ENCODE measurements around the gene PPIG. TPM values are rescaled to one million over a fixed set of nuclear protein-coding genes. Genes with fewer than 3 reads are reported as not detected.
"Not testable (repeated sequence)": the region's sequence is repeated elsewhere in the genome, so short reads cannot be mapped to it uniquely, and the experiment has no call there.

Gene PPIG
- total RNA-seq, 2 donors from 2014 or later = 23.5 to 28.4 TPM

DNA sequence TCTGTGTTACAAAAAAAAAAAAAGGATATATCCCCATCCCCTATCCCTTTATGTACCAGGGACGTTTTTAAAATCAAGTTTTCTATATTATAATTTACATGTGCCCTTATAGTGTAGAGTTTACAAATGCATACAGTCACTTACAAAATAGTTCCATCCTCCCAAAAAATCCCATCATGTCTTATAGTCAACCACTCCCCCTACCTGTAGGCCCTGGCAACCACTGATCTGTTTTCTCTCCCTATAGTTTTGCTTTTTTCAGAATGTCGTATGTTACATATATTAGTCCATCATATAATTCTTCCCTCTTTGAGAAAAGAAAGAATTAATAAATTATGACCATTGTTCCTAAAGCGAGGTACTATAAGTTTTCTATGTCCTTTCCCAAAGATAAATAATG is 92.2 kb downstream of the PPIG start:
- H3K27me3 ChIP-seq = no peaks in the 10 kb centered on the region
- H3K4me3 ChIP-seq = no peak overlapping the region
- H3K27ac ChIP-seq = no peak overlapping the region
- H3K9me3 ChIP-seq = no peaks in the 10 kb centered on the region
- H3K36me3 ChIP-seq = no peaks in the 10 kb centered on the region
- no peak for DNase-seq (ENCODE audit: low spot score)
- TF ChIP-seq, protein P1, sequence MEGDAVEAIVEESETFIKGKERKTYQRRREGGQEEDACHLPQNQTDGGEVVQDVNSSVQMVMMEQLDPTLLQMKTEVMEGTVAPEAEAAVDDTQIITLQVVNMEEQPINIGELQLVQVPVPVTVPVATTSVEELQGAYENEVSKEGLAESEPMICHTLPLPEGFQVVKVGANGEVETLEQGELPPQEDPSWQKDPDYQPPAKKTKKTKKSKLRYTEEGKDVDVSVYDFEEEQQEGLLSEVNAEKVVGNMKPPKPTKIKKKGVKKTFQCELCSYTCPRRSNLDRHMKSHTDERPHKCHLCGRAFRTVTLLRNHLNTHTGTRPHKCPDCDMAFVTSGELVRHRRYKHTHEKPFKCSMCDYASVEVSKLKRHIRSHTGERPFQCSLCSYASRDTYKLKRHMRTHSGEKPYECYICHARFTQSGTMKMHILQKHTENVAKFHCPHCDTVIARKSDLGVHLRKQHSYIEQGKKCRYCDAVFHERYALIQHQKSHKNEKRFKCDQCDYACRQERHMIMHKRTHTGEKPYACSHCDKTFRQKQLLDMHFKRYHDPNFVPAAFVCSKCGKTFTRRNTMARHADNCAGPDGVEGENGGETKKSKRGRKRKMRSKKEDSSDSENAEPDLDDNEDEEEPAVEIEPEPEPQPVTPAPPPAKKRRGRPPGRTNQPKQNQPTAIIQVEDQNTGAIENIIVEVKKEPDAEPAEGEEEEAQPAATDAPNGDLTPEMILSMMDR (IDR thresholded peaks at IDR 0.05) = no peak
- no peaks in the 10 kb centered on the region for H3K4me1 ChIP-seq

DNA sequence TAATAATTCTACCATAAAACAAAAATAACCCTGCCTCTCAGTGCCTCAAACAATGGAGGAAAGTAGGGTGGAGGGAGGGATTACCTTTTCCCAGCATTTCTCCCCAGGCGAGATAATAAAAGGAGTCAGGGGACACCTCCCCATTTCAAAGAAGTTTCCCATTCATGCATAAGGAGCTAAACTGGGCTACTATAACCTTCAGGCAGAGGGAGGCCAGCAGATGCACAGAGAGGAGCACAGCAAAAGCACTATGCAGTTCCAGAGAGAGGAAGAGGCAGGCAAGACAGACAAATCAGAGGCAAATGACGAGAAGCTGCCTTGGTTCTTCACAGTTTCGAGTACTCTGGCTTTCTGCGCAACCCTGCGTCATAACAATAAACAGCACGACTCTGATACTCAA is 92.7 kb downstream of the PPIG start:
- Histone ChIP-seq H3K27ac (no peak overlapping the region), H3K36me3 (no peaks in the 10 kb centered on the region), H3K4me3 (no peak overlapping the region), H3K9me3 (no peaks in the 10 kb centered on the region), H3K4me1 (no peaks in the 10 kb centered on the region), H3K27me3 (no peaks in the 10 kb centered on the region)
- DNase-seq (ENCODE audit: low spot score) = no peak
- TF ChIP-seq, protein P1 (IDR thresholded peaks at IDR 0.05) = no peak

DNA sequence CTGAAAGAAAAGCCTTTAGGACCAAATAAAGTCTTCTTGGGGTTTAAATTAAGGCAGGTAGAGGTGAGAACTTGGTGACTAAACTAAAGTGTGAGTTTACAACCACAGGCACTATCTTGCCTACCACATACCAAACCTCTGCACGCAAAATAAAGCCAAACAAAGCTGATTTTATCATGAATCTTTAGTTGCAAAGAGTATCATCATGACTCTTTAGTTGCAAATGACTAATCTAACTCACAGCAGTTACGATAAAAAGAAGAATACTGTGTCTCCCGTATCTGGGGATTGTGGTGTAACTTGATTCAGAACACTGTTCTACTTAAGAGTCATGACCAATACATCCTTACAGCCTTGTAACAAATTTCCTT is 98.9 kb downstream of the PPIG start:
- TF ChIP-seq, protein P1 (IDR thresholded peaks at IDR 0.05) = no peak
- Histone ChIP-seq H3K27ac (no peak overlapping the region), H3K27me3 (no peaks in the 10 kb centered on the region), H3K9me3 (no peaks in the 10 kb centered on the region), H3K36me3 (no peaks in the 10 kb centered on the region), H3K4me3 (no peak overlapping the region), H3K4me1 (no peaks in the 10 kb centered on the region)
- DNase-seq (ENCODE audit: low spot score) = no peak

DNA sequence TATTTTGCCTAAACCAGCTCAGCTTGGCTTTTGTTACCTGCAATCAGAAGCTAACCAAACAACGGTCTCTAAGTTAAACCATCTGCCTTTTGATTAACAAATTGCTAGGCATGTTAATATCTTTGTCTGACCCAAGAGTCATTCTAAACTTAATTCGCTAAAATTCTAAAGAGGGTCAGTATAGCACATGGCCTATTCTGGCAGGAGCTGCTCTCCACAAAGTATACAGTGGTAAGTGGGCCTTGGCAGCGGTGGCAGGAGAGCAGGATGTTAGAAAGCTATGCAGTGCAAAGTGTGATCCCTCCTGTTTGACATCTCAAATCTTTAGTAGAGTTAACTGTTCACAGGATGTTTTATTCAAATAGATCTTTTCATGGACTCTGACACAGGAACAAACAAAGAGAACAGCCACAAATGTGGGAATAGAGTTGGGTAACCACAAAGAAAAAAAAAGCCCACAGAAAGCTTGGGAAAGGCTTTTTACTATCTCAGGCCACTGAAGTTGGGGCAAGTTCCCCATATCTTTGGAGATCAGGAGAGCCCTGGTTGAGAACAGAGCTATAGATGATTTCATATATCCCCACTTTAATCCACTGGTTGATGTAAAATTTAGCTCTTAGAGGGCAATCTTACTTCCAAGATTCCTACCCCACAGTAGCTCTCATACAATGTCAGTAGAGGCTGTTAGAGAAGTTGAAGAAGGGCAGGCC is 99.4 kb downstream of the PPIG start:
- Histone ChIP-seq H3K27me3 (no peaks in the 10 kb centered on the region), H3K4me3 (no peak overlapping the region), H3K9me3 (no peaks in the 10 kb centered on the region), H3K36me3 (no peaks in the 10 kb centered on the region), H3K4me1 (no peaks in the 10 kb centered on the region), H3K27ac (no peak overlapping the region)
- DNase-seq (ENCODE audit: low spot score) = no peak
- TF ChIP-seq, protein P1 (IDR thresholded peaks at IDR 0.05) = no peak

DNA sequence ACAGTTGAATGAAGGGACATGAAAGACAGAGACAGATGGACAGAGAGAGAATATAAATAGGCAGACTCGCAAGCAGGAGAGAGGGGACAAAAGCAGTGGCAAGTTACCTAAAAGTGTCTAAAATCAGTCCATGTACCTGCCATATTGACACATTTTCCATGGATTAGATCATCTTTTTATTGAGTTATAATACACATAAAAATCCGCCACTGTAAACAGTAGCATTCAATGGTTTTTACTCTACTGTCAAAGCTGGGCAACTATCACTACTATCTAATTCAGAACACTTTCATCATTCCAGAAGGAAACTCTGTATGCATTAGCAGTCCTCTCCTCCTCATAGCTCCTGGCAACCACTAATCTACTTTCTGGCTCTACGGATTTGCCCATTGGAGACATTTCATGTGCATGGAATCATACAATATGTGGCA is 100.0 kb downstream of the PPIG start:
- Histone ChIP-seq H3K4me3 (no peak overlapping the region), H3K27ac (no peak overlapping the region), H3K9me3 (no peaks in the 10 kb centered on the region), H3K27me3 (no peaks in the 10 kb centered on the region), H3K4me1 (no peaks in the 10 kb centered on the region), H3K36me3 (no peaks in the 10 kb centered on the region)
- DNase-seq (ENCODE audit: low spot score) = no peak
- TF ChIP-seq, protein P1 (IDR thresholded peaks at IDR 0.05) = no peak

DNA sequence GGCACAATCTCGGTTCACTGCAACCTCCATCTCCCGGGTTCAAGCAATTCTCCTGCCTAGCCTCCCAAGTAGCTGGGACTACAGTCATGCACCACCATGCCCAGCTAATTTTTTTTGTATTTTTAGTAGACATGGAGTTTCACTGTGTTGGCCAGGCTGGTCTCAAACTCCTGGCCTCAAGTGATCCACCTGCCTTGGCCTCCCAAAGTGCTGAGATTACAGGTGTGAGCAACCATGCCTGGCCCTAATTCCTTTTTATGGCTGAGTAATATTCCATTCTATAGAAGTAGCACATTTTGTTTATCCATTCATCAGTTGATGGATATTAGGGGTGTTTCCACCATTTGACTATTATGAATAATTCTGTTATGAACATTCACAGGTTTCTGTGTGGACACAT is 100.6 kb downstream of the PPIG start:
- H3K27me3 ChIP-seq; H3K27ac ChIP-seq; H3K4me1 ChIP-seq; H3K9me3 ChIP-seq; H3K36me3 ChIP-seq; H3K4me3 ChIP-seq; DNase-seq (ENCODE audit: low spot score): not testable (repeated sequence)

DNA sequence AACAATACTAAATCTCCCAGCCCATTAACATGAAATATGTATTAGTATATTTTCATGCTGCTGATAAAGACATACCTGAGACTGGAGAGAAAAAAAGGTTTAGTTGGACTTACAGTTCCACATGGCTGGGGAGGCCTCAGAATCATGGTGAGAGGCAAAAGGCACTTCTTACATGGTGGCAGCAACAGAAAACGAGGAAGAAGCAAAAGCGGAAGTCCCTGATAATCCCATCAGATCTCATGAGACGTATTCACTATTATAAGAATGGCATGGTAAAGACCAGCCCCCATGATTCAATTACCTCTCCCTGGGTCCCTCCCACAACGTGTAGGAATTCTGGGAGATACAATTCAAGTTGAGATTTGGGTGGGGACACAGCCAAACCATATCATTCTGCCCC is 102.7 kb downstream of the PPIG start:
- H3K36me3 ChIP-seq; H3K4me1 ChIP-seq; DNase-seq (ENCODE audit: low spot score); H3K27me3 ChIP-seq; H3K27ac ChIP-seq; H3K9me3 ChIP-seq; H3K4me3 ChIP-seq: not testable (repeated sequence)

DNA sequence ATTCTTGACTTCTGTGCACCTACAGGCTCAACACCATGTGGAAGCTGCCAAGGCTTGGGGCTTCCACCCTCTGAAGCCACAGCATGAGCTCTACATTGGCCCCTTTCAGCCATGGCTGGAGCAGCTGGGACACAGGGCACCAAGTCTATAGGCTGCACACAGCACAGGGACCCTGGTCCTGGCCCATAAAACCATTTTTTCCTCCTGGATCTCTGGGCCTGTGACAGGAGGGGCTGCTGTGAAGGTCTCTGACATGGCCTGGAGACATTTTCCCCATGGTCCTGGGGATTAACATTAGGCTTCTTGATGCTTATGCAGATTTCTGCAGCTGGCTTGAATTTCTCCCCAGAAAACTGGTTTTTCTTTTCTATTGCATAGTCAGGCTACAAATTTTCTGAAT is 103.8 kb downstream of the PPIG start:
- not testable (repeated sequence) for H3K27me3 ChIP-seq; H3K4me1 ChIP-seq; H3K9me3 ChIP-seq; H3K36me3 ChIP-seq; H3K27ac ChIP-seq; DNase-seq (ENCODE audit: low spot score); H3K4me3 ChIP-seq
